SU-DHL-6 (cell line): ENCODE data around the gene GMCL1.
A peak's percentile ranks its signal among the peaks of the same experiment; 100 is the strongest.

ENCODE experiments used
- H2AFZ ChIP-seq: fragments of 200-600 bp; sonication (generic); 2 replicates; pipeline ENCODE4 v1.6.1; 2014; ENCODE audit warnings: low read depth, mild to moderate bottlenecking, moderate library complexity, mixed read lengths, antibody characterized with exemption, low read length; ENCODE audit not compliant: severe bottlenecking
- H3F3A ChIP-seq: fragments of 200-600 bp; shearing (Covaris generic); 2 replicates; pipeline ENCODE4 v1.6.0; 2016; ENCODE audit warnings: antibody characterized with exemption, mild to moderate bottlenecking; ENCODE audit not compliant: insufficient read depth
- H3K27ac ChIP-seq: fragments of 200-600 bp; sonication (generic); 2 replicates; pipeline ENCODE4 v1.5.1; 2016; ENCODE audit warnings: low read depth, mild to moderate bottlenecking, low read length, moderate library complexity, mixed read lengths
- H3K27me3 ChIP-seq: fragments of 200-600 bp; sonication (generic), shearing (Covaris generic); 2 replicates; pipeline ENCODE4 v1.6.0; 2014; ENCODE audit warnings: mild to moderate bottlenecking, low read length
- H3K36me3 ChIP-seq: fragments of 200-600 bp; sonication (generic); 2 replicates; pipeline ENCODE4 v1.6.1; 2014; ENCODE audit warnings: mild to moderate bottlenecking, low read length, mixed read lengths
- H3K4me2 ChIP-seq: fragments of 300-600, 200-600 bp; shearing (Covaris generic), sonication (generic); 2 replicates; pipeline ENCODE4 v1.6.0; 2014; ENCODE audit warnings: low read length, low read depth, mild to moderate bottlenecking; ENCODE audit not compliant: poor library complexity, severe bottlenecking
- H3K4me3 ChIP-seq: fragments of 200-600 bp; sonication (generic); 2 replicates; pipeline ENCODE4 v1.5.1; 2014; ENCODE audit warnings: antibody characterized with exemption, low read length, mild to moderate bottlenecking, mixed read lengths; ENCODE audit not compliant: insufficient read depth, poor library complexity, severe bottlenecking
- H3K79me2 ChIP-seq: fragments of 200-600 bp; sonication (generic); 2 replicates; pipeline ENCODE4 v1.6.1; 2014; ENCODE audit warnings: mild to moderate bottlenecking, low read length, moderate library complexity; ENCODE audit not compliant: insufficient read depth
- H3K9ac ChIP-seq: fragments of 200-600 bp; sonication (generic); 2 replicates; pipeline ENCODE4 v1.7.0; 2014; ENCODE audit warnings: mild to moderate bottlenecking, low read length
- H3K9me2 ChIP-seq: fragments of 200-600 bp; sonication (generic); replicated peaks from 2 replicates; pipeline ENCODE4 v1.6.1; 2014; ENCODE audit warnings: low read length; ENCODE audit not compliant: insufficient read depth
- H3K9me3 ChIP-seq: fragments of 200-600 bp; sonication (generic); 2 replicates; pipeline ENCODE4 v1.6.1; 2014; ENCODE audit warnings: low read length, mixed read lengths; ENCODE audit not compliant: insufficient read depth
- H4K20me1 ChIP-seq: fragments of 200-600 bp; sonication (generic); 2 replicates; pipeline ENCODE4 v1.6.1; 2014; ENCODE audit warnings: low read depth, mild to moderate bottlenecking, antibody characterized with exemption, low read length, moderate library complexity, mixed read lengths
- CTCF ChIP-seq: fragments of 200-600 bp; sonication (generic); IDR thresholded peaks from one replicate; pipeline ENCODE4 v1.5.1; 2017; ENCODE audit warnings: antibody characterized with exemption, mild to moderate bottlenecking, low read length, moderate library complexity; ENCODE audit not compliant: insufficient read depth, poor library complexity, severe bottlenecking
- EZH2phosphoT487 ChIP-seq: fragments of 200-600 bp; sonication (generic), shearing (Covaris generic); conservative IDR thresholded peaks from 2 replicates; pipeline ENCODE4 v1.6.1; 2018; ENCODE audit warnings: mild to moderate bottlenecking, antibody characterized with exemption, low read length, moderate library complexity, mixed read lengths

Gene GMCL1

GRCh38 chr2:69829256-69830044, at the start of gene GMCL1:
GMCL1 (plus strand) TSS chr2:69829660; CDS start chr2:69829893, 233 bp downstream.
- no peaks in the 10 kb centered on the region for H3K9me2 ChIP-seq
- peak within 1 kb of the TSS; percentile 83 for H2AFZ ChIP-seq
- no peaks in the 10 kb centered on the region for H3K27me3 ChIP-seq
- peak within 1 kb of the TSS; percentile 86 for H3K9ac ChIP-seq
- no peaks in the 10 kb centered on the region for H3K9me3 ChIP-seq
- 0 out of 2 replicates have a peak, but pooled peaks cover under 1% of the 10 kb centered on the region for H3K36me3 ChIP-seq
- no peak for TF ChIP-seq CTCF
- TF ChIP-seq EZH2phosphoT487, result no peak
- no peaks in the 10 kb centered on the region for H3F3A ChIP-seq
- H3K27ac ChIP-seq, result peak within 1 kb of the TSS; percentile 51
- H4K20me1 ChIP-seq, result no peaks in the 10 kb centered on the region
- H3K4me3 ChIP-seq, result peak within 1 kb of the TSS; percentile 85
- peaks cover 48% of the 10 kb centered on the region for H3K79me2 ChIP-seq
- peak within 1 kb of the TSS; percentile 89 for H3K4me2 ChIP-seq

- H4K20me1 ChIP-seq, result no peaks in the 10 kb centered on the region
- TF ChIP-seq EZH2phosphoT487 (no peak), CTCF (no peak)
Measured at GRCh38 chr2:69780921-69781320, 48.5 kb upstream of the GMCL1 start.

GRCh38 chr2:69781321-69782248, 47.9 kb upstream of the GMCL1 start:
- no peaks in the 10 kb centered on the region for H3K27me3 ChIP-seq
- H3K9me3 ChIP-seq, result no peaks in the 10 kb centered on the region
- H3K27ac ChIP-seq, result no peak overlapping the region
- H3K4me3 ChIP-seq, result no peak overlapping the region
- no peaks in the 10 kb centered on the region for H3K36me3 ChIP-seq
- no peak overlapping the region for H3K9ac ChIP-seq
- H3K4me2 ChIP-seq, result no peak overlapping the region
- TF ChIP-seq EZH2phosphoT487 (no peak), CTCF (no peak)
- H2AFZ ChIP-seq, result no peak overlapping the region
- no peaks in the 10 kb centered on the region for H3F3A ChIP-seq
- no peaks in the 10 kb centered on the region for H3K9me2 ChIP-seq
- H3K79me2 ChIP-seq, result no peaks in the 10 kb centered on the region
- no peaks in the 10 kb centered on the region for H4K20me1 ChIP-seq

More at GRCh38 chr2:69780921-69781320, 48.5 kb upstream of the GMCL1 start:
- no peaks in the 10 kb centered on the region for H3K9me2 ChIP-seq
- H3K36me3 ChIP-seq, result no peaks in the 10 kb centered on the region
- H2AFZ ChIP-seq, result no peak overlapping the region
- H3K9ac ChIP-seq, result no peak overlapping the region
- H3K79me2 ChIP-seq, result no peaks in the 10 kb centered on the region
- no peaks in the 10 kb centered on the region for H3K9me3 ChIP-seq
- no peak overlapping the region for H3K27ac ChIP-seq
- no peak overlapping the region for H3K4me3 ChIP-seq
- H3F3A ChIP-seq, result no peaks in the 10 kb centered on the region
- no peak overlapping the region for H3K4me2 ChIP-seq
- no peaks in the 10 kb centered on the region for H3K27me3 ChIP-seq
